Islet of Langerhans (tissue), 1 donor: ENCODE data around the gene RBBP4.
"Not testable (repeated sequence)": the region's sequence is repeated elsewhere in the genome, so short reads cannot be mapped to it uniquely, and the experiment has no call there.

Source experiments
- FAIRE-seq: peaks from one replicate; lab custom pipeline; 2011; peaks lifted over from hg19 to GRCh38; lab: Jason Lieb, UNC

The RBBP4 gene

GRCh38 chr1:32650752-32651460, at the start of gene RBBP4:
TSS of gene RBBP4 (plus strand) at chr1:32651208. CDS start at chr1:32651307, 99 bp downstream.
- FAIRE-seq = no peak

DNA sequence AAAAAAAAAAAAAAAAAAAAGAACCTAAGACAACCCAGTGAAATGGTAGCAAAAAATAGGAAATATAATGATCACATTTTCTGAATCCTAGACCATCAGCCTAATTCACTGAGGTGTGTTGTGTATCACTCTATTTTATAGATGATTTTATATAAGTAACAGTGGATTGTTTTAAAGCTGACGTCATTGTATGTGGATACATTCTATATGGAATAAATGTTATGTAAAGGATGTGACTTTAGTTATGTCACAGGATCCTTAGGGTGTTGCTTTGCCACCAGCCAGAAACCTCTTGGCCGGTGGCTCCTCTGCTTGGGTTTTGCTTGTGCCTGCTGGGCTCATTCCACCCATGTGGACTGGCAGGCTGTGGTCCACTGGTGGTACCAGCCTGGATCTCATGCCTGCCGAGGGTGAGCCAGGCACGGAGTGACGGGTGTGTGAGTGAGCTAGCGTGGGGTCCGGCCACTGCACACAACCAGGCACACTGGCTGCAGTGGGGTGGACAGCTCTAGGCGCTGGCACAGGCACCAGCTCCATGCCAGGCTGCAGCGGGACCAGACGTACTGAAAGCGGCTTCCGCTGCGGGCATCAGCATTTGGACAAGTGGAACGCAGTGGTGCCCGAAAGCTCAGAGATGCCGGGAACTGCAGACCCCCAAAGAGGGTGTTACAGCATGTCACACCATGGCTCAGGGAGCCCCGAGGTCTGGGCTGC, 45.1 kb upstream of the RBBP4 start:
- no peak for FAIRE-seq

DNA sequence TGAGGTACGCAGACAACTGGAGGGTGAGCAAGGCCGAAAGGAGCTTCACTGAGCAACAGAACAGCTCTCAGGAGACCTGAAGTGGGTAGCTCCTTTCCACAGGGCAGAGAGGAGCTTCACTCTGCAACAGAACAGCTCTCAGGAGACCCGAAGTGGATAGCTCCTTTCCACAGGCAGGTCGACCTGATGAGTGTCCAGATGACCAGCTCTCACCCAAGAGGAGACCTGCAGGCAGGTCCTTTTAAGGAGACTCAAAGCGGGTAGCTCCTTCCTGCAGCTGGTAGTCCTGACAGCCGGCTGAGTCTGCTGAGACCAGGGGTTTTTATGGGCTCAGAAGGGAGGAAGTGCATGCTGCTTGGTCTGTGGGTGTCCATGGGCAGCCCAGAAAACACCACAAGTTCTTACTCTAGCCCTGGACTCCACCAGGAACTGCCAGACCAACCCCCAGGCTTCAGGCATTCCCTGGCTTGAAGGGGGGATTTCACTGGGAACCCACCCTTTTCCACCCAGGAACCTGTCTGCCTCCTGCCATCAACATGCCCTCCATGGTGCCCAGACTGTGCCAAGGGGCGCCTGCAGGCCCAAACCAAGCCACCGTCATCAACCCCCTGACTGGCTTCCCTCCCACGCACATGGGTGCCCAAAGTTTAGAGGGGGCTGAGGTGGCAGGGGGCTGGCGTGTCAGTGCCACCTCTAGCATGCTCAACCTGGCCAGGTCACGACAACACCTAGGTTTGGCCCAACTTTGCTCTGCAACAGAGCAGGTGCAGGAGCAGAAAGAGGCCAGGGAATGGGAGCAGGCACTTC, 44.2 kb upstream of the RBBP4 start:
- no peak for FAIRE-seq

DNA sequence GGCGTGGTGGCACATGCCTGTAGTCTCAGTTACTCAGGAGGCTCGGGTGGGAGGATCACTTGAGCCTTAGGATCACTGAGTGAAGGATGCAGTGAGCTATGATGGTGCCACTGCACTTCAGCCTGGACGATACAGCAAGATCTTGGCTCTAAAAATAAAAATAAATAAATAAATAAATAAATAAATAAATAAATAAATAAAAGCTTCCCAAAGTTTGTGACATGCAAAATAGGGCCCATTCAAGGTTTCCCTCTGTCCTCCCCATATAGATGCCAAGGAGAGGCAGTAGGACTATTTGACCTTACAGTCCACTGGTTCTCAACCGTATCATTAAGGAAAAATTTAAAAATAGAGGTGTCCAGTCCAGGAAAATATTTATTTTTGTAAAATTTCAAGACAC, 41.8 kb upstream of the RBBP4 start:
- FAIRE-seq = no peak

DNA sequence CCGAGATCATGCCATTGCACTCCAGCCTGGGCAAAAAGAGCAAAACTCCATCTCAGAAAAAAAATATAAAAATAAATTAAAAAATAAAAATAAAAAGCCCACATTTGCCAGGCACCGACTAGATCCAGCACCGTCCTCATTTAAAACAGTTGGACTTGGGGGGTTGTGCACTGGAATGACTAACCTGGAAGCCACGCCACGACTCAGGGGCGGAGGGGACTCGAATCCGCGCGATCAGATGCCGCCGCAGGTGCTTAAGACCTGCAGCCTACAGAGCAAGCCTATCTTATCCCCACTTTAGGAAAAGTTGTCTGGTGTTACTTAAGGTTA, 39.2 kb upstream of the RBBP4 start:
- no peak for FAIRE-seq

DNA sequence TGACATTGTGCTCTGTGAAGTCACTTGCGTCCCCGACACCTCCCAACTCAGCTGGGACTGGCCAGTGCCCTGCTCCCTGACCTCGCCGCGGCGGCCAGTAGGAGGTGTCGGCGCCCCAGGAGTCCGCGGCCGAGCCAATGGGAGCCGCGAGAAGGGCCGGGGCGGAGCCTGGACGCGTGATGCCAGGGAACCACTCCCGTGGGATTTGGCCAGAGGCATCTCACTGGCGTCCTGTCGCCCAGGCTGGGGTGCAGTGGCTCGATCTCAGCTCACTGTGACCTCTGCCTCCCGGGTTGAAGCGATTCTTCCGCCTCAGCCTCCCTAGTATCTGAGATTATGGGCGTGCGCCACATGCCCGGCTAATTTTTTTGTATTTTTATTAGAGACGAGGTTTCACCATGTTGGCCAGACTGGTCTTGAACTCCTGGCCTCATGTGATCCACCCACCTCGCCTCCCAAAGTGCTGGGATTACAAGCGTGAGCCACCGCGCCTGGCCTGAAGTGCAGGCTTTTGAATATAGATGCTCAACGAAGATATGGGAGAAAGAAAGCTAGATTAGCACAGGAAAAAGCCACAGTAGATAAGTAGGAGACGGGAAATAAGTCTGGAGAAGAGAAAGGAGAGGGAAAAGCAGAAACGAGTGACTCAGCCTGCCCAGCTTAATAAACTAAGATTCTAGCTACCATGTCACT, 38.7 kb upstream of the RBBP4 start:
- no peak for FAIRE-seq

GRCh38 chr1:32613472-32613871, 37.5 kb upstream of the RBBP4 start:
- no peak for FAIRE-seq

GRCh38 chr1:32618673-32619221, 32.3 kb upstream of the RBBP4 start:
- no peak for FAIRE-seq

- no peak for FAIRE-seq
These were observed 31.1 kb upstream of the RBBP4 start for GRCh38 chr1:32619701-32620485.

DNA sequence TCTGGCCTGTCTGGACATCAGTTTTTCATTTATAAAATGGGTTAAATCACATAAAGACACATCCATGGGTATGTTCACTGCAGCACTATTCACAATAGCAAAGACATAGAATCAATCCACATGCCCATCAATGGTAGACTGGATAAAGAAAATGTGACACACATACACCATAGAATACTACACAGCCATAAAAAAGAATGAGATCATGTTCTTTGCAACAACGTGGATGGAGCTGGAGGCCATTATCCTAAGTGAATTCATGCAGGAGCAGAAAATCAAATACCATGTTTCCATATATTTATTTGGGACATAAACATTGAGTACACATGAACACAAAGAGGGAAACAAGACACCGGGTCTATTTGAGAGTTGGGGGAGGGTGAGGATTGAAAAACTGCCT, 28.8 kb upstream of the RBBP4 start:
- no peak for FAIRE-seq

- FAIRE-seq = no peak
These were observed 28.0 kb upstream of the RBBP4 start for GRCh38 chr1:32622806-32623681.

GRCh38 chr1:32623775-32624174, 27.2 kb upstream of the RBBP4 start:
- FAIRE-seq = no peak

- FAIRE-seq = no peak
These were observed 24.8 kb upstream of the RBBP4 start for GRCh38 chr1:32626176-32626575.

- no peak for FAIRE-seq
These were observed 23.3 kb upstream of the RBBP4 start for GRCh38 chr1:32627596-32628162.

- FAIRE-seq = not testable (repeated sequence)
These were observed 20.8 kb upstream of the RBBP4 start for GRCh38 chr1:32630173-32630572.

DNA sequence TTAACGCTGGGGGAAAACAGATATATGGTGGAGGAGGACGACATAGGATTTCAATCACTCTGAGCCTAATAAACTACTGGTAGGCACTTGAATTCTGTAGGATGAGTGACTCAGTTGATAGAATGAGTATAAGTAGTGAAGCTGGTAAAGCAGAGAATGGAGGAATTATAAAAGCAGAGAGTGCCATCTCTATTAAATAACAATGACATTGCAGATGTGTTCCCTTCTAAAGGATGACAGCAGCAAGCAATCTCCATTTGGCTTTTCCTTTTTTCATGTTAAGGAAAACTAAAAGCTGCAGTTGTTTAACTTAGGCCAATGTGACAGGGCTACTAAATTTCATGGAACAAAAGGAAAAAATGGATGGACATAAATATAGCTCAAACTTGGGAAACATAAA, 18.2 kb upstream of the RBBP4 start:
- no peak for FAIRE-seq

DNA sequence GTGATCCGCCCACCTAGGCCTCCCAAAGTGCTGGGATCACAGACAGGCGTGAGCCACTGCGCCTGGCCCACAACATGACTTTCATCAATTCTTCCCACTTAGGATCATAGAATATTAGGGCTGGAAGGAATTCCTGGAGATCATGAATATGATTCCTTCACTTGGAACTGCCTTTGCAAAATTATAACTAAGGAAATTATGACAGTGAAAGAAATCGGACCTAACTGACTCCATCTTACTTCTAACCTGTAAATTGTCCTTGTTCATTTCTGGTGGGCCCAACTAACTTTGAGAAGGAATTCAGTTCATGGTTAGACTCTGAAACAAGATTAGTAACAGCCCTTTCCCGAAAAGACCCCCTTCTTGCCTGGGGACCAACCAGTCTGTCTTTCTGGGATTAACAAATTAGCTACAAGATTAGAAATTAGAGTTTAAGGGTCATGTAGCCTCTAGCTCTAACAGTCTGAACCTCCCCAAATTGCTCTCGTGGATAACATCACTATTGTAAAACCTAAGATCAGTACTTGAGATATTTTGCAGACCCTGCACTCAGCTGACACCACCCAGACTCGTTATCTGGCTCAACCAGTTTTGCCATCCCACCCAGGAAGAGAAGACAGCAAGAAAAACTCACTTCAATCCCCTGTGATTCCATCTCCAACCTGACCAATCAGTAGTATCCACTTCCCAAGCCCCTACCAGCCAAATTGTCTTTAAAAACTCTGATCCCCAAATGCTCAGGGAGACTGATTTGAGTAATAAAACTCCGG, 15.3 kb upstream of the RBBP4 start:
- FAIRE-seq = no peak

- FAIRE-seq = no peak
These were observed 13.9 kb upstream of the RBBP4 start for GRCh38 chr1:32636914-32637645.
